Fibroblast of gingiva (primary cell): ENCODE results near the gene CRADD.
"Not testable (repeated sequence)": the region's sequence is repeated elsewhere in the genome, so short reads cannot be mapped to it uniquely, and the experiment has no call there.

Experiments used
- DNase-seq: peaks from one replicate; pipeline ENCODE4 v3.0.0-alpha.2; 2011; ENCODE audit warnings: low read depth

Gene CRADD

DNA sequence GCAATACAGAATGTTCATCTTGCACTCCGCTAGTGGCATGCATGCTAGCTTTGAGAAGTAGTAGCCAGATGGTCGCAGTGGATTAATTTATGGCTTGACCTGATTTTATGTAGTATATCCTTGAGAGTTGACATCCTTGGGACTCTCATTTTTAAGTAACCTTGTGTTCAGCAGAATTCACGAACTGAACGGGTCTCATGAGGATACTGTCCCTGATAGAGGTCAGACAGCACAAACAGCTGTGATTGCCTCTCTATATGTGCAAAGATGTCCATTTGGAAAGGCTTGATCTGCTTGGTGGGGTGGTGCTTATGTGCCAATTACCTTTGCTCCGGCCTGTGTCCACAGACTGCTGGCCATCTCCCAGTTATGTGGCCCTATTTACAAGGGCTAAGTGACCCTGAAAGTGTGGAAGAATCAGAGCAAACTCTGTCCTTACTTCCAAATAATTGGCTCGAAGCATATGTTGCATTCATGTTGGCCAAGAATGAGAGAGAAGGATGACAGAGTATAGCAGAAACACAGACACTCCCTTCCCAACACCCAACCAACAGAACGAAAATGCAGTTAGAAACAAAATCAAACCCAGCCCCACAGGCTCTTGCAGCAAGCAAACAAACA lies 167.1 kb downstream of the CRADD start:
- no peak for DNase-seq

DNA sequence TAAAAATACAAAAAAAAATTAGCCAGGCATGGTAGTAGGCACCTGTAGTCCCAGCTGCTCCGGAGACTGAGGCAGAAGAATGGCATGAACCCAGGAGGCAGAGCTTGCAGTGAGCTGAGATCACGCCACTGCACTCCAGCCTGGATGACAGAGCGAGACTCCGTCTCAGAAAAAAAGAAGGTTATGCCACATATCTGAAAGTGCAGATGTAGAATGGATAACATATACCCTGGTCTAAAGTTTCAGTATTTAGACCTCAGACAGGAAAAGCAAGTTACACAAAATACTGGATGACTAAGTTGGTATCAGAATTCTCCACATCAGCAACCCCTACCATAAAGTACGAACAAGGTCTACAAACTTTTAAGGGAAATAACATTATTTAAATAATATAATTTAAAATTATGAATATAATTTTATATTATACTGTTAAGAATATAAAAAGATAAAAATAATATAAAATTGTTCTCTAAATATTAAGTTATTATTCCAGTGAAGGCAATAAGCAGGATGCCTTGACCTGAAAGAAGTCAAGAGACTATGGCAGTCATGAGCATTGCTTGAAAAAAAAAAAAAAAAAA lies 169.9 kb downstream of the CRADD start:
- no peak for DNase-seq

GRCh38 chr12:93847517-93848474 lies 170.6 kb downstream of the CRADD start:
- DNase-seq: no peak

GRCh38 chr12:93848523-93849101 lies 171.4 kb downstream of the CRADD start:
- DNase-seq: no peak

GRCh38 chr12:93849946-93850345 lies 172.8 kb downstream of the CRADD start:
- no peak for DNase-seq

DNA sequence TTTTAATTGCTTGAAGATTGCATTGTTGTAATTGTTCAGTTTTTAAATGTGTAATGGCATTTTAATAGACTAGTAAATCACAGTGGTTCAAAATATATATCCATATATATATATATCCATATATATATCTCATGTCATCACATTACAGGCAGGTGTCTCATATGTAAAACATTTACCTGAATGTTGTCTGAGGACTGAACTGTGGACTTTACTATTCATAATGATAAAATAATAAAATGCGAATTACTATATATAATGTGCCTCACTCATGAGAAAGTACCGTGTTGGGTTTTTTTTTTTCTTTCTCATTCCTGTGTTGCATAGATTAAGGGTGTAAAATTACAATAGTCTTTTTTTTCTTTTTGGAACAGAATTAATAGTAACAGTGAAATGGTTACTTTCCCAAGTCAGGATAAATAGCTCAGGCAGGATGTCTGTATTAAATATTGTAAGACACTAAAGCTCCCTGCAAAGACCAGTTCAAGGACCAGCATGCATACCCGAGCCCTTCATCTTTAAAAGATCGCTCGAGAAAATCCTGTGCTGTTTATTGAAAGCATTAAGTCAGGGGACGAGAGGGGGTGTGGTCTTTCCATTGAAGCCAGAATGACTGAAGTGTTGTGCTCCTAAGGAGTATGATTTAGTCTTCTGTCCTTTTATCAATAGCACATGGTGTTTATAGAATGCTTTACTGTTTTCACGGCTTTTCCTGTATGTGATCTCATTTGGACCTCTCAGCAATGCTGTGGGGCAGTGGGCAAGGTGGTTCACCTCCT lies 173.5 kb downstream of the CRADD start:
- DNase-seq: no peak

DNA sequence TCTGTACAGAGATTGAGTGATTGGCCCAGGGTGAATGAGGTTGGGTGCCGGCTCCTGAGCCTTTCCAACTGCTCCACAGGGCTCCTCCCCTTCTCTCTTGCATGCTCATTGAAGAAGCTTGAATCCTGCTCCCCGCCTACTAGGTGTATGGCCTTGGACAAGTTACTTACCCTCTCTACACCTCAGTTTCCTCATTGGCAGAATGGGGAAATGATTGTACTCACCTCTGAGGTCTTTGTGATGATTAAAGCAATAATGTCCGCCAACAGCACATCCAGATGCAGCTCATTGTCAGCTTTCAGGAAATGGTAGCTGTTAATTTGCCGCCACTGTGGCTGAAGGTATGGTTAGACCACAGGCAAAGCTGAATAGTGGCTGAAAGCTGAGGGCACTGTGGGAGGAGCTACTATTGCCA lies 174.1 kb downstream of the CRADD start:
- no peak for DNase-seq

- DNase-seq: no peak
Observed at GRCh38 chr12:93852173-93852591, 175.0 kb downstream of the CRADD start.

DNA sequence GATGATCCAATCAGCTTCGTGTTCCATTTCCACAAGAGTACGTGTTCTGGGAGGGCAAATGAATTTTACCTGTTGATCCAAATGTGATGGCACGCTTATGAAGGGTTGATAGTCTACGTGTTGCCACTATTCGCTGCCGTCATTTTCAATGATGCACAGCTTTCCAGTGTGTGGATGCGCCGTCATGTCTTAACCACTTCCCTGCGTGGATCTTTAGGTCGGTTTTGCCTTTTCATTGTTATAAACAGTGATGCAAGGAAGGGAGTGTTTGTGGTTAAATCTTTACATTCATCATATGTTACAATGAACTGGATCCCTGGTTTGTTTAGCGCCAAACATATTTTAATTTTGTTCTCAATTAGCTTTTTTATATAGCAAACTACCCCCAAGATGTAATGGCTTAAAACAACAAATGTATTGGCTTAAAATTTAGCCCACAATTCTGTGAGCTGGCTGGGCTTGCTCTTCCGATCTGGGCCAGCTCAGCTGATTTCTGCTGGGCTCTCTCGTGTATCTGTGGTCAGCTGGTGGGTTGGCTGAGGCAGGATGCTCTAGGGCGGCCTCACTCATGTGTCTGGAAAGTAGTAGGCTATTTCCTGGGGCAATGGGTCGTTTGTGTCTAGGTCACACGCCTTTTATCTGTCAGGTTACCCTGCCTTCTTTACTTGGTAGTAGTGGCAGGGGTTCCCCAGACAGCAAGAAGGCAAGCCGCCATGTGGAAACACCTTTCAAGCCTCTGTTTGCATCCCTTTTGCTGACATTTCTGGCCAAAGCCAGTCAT lies 176.7 kb downstream of the CRADD start:
- no peak for DNase-seq

GRCh38 chr12:93855261-93855660 lies 178.1 kb downstream of the CRADD start:
- DNase-seq: no peak

DNA sequence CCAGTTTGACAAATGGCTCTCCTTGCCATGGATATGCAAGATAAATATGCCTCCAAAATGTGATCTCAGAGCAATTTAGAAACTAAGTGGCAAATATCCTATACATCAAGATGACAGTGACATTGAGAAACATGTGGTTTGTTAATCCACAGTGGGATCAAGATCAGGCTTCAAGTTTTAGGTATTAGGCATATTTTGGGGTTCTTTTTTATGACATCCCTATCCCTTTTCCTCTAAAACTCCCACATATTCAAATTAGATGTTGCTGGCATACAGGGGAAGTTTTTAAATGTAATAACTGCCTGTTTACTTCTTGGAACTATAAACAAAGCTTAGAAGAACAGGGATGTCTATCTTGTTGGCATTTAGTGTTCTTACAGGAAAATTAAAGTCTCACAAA lies 179.4 kb downstream of the CRADD start:
- no peak for DNase-seq

- DNase-seq: peak; percentile 61
Observed at GRCh38 chr12:93857279-93857938, 180.2 kb downstream of the CRADD start.

GRCh38 chr12:93857991-93858447 lies 180.8 kb downstream of the CRADD start:
- no peak for DNase-seq

DNA sequence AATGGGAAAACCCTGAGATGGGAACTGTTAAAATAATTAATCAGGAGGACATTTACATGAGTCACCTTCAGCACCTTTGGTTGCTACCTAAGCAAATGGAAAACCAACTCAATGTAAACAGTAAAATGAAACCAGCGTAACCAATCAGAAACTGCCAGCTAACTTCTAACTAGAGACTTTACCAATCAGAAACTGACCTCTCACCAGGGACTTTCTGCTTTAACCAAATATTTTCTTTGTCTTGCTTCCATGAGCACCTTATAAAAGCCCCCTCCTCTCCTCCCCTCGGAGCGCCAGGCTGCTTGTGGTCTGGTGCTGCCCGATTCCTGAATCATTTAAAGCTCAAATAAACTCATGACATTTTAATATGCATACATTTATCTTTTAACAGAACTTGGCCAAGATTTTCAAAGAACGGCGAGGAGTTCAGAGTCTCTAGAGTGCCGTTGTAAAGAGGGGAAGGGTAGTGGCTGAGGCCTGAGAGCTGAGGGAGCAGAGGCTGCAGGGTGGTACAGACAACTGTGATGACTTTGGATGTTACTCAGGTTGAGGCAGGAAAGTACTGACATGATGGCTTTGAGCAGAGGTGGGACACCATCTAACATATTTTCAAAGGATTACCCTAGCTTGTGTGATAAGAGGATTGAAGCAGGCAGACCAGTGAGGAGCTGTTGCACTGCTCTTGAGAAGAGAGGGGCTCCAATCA lies 183.6 kb downstream of the CRADD start:
- DNase-seq: no peak

DNA sequence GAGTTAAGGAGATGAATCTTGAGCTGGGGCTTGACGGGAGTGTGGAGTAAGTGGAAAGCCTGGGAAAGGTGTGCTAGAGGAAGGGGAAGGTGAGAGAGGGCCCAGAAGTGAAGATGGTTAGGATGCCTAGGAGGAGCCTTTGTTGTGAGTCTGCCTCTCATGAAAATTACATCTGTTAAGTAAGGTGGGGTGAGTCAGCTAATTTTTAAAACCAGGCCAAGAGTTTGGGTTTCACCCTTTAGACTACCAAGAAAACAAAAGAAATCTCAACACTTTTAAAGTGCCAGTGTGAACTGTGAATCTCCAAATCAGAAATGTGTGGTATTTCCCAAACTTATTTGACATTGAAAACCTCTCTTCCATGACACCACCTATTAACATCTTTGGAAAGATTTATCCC lies 185.2 kb downstream of the CRADD start:
- DNase-seq: peak; percentile 36

DNA sequence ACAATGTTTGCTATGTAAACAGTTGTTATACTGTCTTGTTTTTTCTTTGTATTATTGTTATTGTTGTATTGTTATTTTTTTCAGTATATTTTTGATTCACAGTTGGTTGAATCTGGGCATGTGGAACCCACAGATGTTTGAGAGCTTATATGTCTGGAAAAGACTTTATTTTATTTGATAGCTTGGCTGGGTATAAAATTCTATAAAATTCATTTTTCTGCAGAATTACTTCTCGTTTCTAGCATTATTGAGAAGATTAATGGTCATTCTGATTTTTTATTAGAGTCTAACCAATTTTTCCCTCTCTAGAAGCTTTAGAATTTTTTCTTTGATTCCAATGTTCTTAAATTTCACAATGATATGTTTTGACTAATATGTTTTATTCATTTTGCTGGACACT lies 188.6 kb downstream of the CRADD start:
- no peak for DNase-seq

DNA sequence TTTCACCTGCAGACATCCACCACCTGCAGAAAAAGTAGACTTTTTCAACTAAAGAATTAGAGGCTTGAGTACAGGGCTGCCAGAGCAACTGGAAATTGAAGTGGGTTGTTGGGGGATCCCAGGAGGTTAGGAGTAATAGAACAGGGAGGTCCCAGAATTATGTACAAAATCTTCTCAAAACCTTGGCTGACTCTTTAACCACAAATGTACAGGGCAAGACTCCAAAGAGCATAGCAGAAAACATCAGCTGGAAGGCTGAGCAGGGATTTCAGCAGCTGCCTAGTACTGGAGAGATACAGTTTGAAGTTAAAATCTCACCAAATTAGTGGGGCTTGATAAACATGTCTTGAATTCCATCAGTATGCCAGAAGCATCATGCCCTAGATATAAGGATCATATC lies 191.6 kb downstream of the CRADD start:
- peak; percentile 84 for DNase-seq

GRCh38 chr12:93870020-93870795 lies 193.0 kb downstream of the CRADD start:
- no peak for DNase-seq

DNA sequence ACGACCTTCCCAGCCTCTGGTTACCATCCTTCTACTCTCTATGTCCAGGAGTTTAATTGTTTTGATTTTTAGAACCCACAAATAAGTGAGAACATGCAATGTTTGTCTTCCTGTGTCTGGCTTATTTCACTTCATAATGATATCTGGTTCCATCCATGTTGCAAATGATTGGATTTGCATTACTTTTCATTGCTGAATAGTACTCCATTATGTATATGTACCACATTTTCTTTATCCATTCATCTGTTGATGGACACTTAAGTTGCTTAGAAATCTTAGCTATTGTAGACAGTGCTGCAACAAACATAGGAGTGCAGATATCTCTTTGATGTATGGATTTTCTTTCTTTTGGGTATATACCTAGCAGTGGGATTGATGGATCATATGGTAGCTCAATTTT lies 194.4 kb downstream of the CRADD start:
- DNase-seq: not testable (repeated sequence)
